PFSK-1 (cell line): ENCODE results near the gene GRK5.

Experiments
- FOXP2 ChIP-seq: optimal IDR thresholded peaks from 2 replicates; pipeline ENCODE3; 2011; ENCODE audit warnings: borderline replicate concordance, control low read depth, inconsistent platforms; ENCODE audit not compliant: insufficient read depth; ENCODE audit errors: extremely low read length, extremely low read depth
- POLR2AphosphoS5 ChIP-seq: IDR thresholded peaks from 2 replicates; pipeline ENCODE4 v1.6.1; 2012; ENCODE audit warnings: low read depth, mild to moderate bottlenecking, control low read depth, low read length, moderate library complexity
- SIN3A ChIP-seq: IDR thresholded peaks from 2 replicates; pipeline ENCODE4 v1.6.1; 2012; ENCODE audit warnings: mild to moderate bottlenecking, low read length, moderate library complexity, borderline replicate concordance; ENCODE audit not compliant: insufficient read depth
- TF ChIP-seq, protein P1 (sequence below), 2 experiments: IDR thresholded peaks; 2 replicates each; pipeline versions ENCODE4 v1.6.1 to v1.8.0; 2011 to 2012; ENCODE audit warnings: low read depth in 2 of 2, low read length in 2 of 2, control low read depth in 1 of 2, inconsistent platforms in 1 of 2, mild to moderate bottlenecking in 1 of 2, moderate library complexity in 1 of 2; ENCODE audit not compliant: insufficient read depth in 1 of 2

DNA sequence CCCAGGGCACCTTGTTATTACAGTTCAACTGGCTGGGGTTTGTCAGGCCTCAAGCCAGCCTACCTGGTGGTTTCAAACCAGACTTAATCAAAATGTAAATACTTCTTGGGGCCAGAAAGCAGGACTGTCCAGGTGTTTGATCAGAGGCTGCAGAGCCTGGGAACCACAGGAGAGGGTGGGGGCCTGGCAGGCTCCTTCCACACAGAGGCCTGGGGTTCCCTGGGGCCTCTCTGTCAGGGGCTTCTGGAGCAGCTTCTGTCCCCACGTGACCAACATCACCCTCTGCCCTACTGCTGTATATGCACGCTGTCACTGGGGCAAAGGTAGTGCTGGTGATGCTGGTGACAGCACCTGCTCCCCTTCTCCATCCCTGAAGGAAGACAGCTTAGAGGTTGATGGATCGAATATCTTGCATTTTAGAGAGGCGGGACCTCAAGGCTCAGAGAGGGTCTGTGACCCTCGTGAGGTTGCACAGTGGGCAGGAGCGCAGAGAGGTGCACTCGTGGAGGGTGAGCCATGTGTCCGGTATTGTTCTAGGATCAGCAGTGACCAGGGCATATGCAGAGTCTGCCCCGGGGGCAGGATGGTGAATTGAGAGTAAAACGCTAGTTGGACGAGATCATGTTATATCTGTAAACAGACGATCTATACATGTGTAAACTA, 95.4 kb downstream of the GRK5 start:
- TF ChIP-seq SIN3A: no peak
- TF ChIP-seq FOXP2: no peak
- TF ChIP-seq, protein P1, sequence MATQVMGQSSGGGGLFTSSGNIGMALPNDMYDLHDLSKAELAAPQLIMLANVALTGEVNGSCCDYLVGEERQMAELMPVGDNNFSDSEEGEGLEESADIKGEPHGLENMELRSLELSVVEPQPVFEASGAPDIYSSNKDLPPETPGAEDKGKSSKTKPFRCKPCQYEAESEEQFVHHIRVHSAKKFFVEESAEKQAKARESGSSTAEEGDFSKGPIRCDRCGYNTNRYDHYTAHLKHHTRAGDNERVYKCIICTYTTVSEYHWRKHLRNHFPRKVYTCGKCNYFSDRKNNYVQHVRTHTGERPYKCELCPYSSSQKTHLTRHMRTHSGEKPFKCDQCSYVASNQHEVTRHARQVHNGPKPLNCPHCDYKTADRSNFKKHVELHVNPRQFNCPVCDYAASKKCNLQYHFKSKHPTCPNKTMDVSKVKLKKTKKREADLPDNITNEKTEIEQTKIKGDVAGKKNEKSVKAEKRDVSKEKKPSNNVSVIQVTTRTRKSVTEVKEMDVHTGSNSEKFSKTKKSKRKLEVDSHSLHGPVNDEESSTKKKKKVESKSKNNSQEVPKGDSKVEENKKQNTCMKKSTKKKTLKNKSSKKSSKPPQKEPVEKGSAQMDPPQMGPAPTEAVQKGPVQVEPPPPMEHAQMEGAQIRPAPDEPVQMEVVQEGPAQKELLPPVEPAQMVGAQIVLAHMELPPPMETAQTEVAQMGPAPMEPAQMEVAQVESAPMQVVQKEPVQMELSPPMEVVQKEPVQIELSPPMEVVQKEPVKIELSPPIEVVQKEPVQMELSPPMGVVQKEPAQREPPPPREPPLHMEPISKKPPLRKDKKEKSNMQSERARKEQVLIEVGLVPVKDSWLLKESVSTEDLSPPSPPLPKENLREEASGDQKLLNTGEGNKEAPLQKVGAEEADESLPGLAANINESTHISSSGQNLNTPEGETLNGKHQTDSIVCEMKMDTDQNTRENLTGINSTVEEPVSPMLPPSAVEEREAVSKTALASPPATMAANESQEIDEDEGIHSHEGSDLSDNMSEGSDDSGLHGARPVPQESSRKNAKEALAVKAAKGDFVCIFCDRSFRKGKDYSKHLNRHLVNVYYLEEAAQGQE (IDR thresholded peaks at IDR 0.05; ENCODE audit: insufficient read depth in 1 of 2, low read depth in 2 of 2, low read length in 2 of 2): no peak
- no peak for TF ChIP-seq POLR2AphosphoS5
